Natural killer cell (primary cell): Measurements from ENCODE around the gene PRAMEF1. TPM values are rescaled to one million over a fixed set of nuclear protein-coding genes. Genes with fewer than 3 reads are reported as not detected.

Experiments
- ATAC-seq, 3 donors: fragments of 150-1000 bp in 2 of 3; fragments of 200-7000 bp in 1 of 3; cut with Tn5 transposase; 1 replicate in 1 of 3; 2 replicates in 2 of 3; pipeline ENCODE4 v1.10.0; 2021; ENCODE audit warnings: mild to moderate bottlenecking in 2 of 3, moderate library complexity in 2 of 3
- DNase-seq, 2 donors: peaks; one replicate each; pipeline versions ENCODE4 v3.0.0 to v3.0.0-alpha.2; 2013 to 2021; ENCODE audit warnings: mixed read lengths in 1 of 2
- H3K27ac ChIP-seq: one replicate; pipeline ENCODE4 v1.5.1; 2013; ENCODE audit warnings: mild to moderate bottlenecking, low read length
- H3K27me3 ChIP-seq: one replicate; pipeline ENCODE4 v1.6.1; 2013; ENCODE audit warnings: low read length; ENCODE audit not compliant: control insufficient read depth, insufficient read depth
- H3K36me3 ChIP-seq: one replicate; pipeline ENCODE4 v1.6.1; 2013; ENCODE audit warnings: low read length; ENCODE audit not compliant: control insufficient read depth, insufficient read depth
- H3K4me1 ChIP-seq: one replicate; pipeline ENCODE4 v1.6.1; 2013; ENCODE audit warnings: low read length; ENCODE audit not compliant: control insufficient read depth, insufficient read depth
- H3K4me3 ChIP-seq: one replicate; pipeline ENCODE4 v1.5.1; 2013; ENCODE audit warnings: low read length
- H3K9me3 ChIP-seq: one replicate; pipeline ENCODE4 v1.6.1; 2013; ENCODE audit warnings: low read length; ENCODE audit not compliant: control insufficient read depth, insufficient read depth
- H3K27ac Mint-ChIP-seq, 2 donors: one replicate each; pipeline ENCODE4 v1.8.0; 2022; ENCODE audit warnings: mild to moderate bottlenecking in 2 of 2, mixed read lengths in 2 of 2, moderate library complexity in 1 of 2
- H3K27me3 Mint-ChIP-seq, 2 donors: one replicate each; pipeline ENCODE4 v1.8.0; 2022; ENCODE audit warnings: low read depth in 2 of 2, mixed read lengths in 2 of 2
- H3K36me3 Mint-ChIP-seq: one replicate; pipeline ENCODE4 v1.8.0; 2022; ENCODE audit warnings: mixed read lengths
- H3K4me1 Mint-ChIP-seq, 2 donors: one replicate each; pipeline ENCODE4 v1.8.0; 2022; ENCODE audit warnings: mixed read lengths in 2 of 2
- H3K4me3 Mint-ChIP-seq: one replicate; pipeline ENCODE4 v1.8.0; 2022; ENCODE audit warnings: mild to moderate bottlenecking, moderate library complexity, mixed read lengths
- H3K9me3 Mint-ChIP-seq, 2 donors: one replicate each; pipeline ENCODE4 v1.8.0; 2022; ENCODE audit warnings: mixed read lengths in 2 of 2
- WGBS: methylation state at CpG from one replicate; pipeline ENCODE4 v1.1.7; 2013; ENCODE audit warnings: missing lambda C conversion rate; ENCODE audit not compliant: insufficient coverage; 5-methylcytosine and 5-hydroxymethylcytosine counted together
- intact Hi-C: fragments of 100-400 bp; cut with micrococcal nuclease; formaldehyde crosslinking; loops from one replicate; pipeline ENCODE4 v1.14.2; 2022
- total RNA-seq, 4 donors: library from RNA; stranded (reverse); fragments of 120-200 nt in 1 of 4; gene quantifications; one replicate each; pipeline versions ENCODE4 v1.2.3 to v1.2.4, GENCODE V29; 2013 to 2022
- TF ChIP-seq, protein P1 (sequence below): fragments of 200-600 bp; IDR thresholded peaks from one replicate; pipeline ENCODE4 v1.8.0; 2022; ENCODE audit warnings: antibody characterized with exemption

Gene PRAMEF1
- total RNA-seq, 3 donors from 2014 or later (not counting 1 experiment from before 2014, with no cell fraction given) = not detected

GRCh38 chr1:12762766-12763165, 28.4 kb upstream of the PRAMEF1 start:
- Mint-ChIP-seq H3K36me3 (no peaks in the 10 kb centered on the region), H3K27ac (no peak overlapping the region), H3K4me1 (no peaks in the 10 kb centered on the region), H3K9me3 (no peaks in the 10 kb centered on the region), H3K27me3 (peaks cover 11 to 44% of the 10 kb centered on the region in 2 donors), H3K4me3 (no peak overlapping the region)
- Histone ChIP-seq H3K4me3 (no peak overlapping the region), H3K36me3 (no peaks in the 10 kb centered on the region), H3K4me1 (no peaks in the 10 kb centered on the region), H3K27ac (no peak overlapping the region), H3K27me3 (no peaks in the 10 kb centered on the region), H3K9me3 (no peaks in the 10 kb centered on the region)
- DNase-seq = no peak
- TF ChIP-seq, protein P1, sequence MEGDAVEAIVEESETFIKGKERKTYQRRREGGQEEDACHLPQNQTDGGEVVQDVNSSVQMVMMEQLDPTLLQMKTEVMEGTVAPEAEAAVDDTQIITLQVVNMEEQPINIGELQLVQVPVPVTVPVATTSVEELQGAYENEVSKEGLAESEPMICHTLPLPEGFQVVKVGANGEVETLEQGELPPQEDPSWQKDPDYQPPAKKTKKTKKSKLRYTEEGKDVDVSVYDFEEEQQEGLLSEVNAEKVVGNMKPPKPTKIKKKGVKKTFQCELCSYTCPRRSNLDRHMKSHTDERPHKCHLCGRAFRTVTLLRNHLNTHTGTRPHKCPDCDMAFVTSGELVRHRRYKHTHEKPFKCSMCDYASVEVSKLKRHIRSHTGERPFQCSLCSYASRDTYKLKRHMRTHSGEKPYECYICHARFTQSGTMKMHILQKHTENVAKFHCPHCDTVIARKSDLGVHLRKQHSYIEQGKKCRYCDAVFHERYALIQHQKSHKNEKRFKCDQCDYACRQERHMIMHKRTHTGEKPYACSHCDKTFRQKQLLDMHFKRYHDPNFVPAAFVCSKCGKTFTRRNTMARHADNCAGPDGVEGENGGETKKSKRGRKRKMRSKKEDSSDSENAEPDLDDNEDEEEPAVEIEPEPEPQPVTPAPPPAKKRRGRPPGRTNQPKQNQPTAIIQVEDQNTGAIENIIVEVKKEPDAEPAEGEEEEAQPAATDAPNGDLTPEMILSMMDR = no peak
- 86% methylated on average over 7 of the region's 7 CpGs for WGBS
- no peak for ATAC-seq
- intact Hi-C loops = no loop called here

GRCh38 chr1:12763479-12763878, 27.7 kb upstream of the PRAMEF1 start:
- H3K36me3 ChIP-seq = no peaks in the 10 kb centered on the region
- 79% methylated on average over 4 of the region's 4 CpGs for WGBS
- no peak overlapping the region for H3K27ac ChIP-seq
- TF ChIP-seq, protein P1 = no peak
- DNase-seq (no peak), ATAC-seq (no peak)
- Mint-ChIP-seq H3K4me1 (no peaks in the 10 kb centered on the region), H3K9me3 (no peaks in the 10 kb centered on the region), H3K4me3 (no peak overlapping the region), H3K27me3 (peaks cover 6 to 44% of the 10 kb centered on the region in 2 donors), H3K27ac (no peak overlapping the region), H3K36me3 (no peaks in the 10 kb centered on the region)
- H3K9me3 ChIP-seq = no peaks in the 10 kb centered on the region
- no peaks in the 10 kb centered on the region for H3K4me1 ChIP-seq
- no peak overlapping the region for H3K4me3 ChIP-seq
- intact Hi-C loops = no loop called here
- no peaks in the 10 kb centered on the region for H3K27me3 ChIP-seq

GRCh38 chr1:12764016-12764415, 27.2 kb upstream of the PRAMEF1 start:
- no peak overlapping the region for H3K27ac Mint-ChIP-seq
- ATAC-seq = no peak
- H3K27me3 Mint-ChIP-seq = peaks cover 6 to 45% of the 10 kb centered on the region in 2 donors
- no peak for DNase-seq
- Histone ChIP-seq H3K36me3 (no peaks in the 10 kb centered on the region), H3K9me3 (no peaks in the 10 kb centered on the region), H3K4me3 (no peak overlapping the region), H3K27ac (no peak overlapping the region), H3K27me3 (no peaks in the 10 kb centered on the region), H3K4me1 (no peaks in the 10 kb centered on the region)
- WGBS = 70% methylated on average over 4 of the region's 5 CpGs
- H3K9me3 Mint-ChIP-seq = no peaks in the 10 kb centered on the region
- H3K4me3 Mint-ChIP-seq = no peak overlapping the region
- no peaks in the 10 kb centered on the region for H3K36me3 Mint-ChIP-seq
- H3K4me1 Mint-ChIP-seq = no peaks in the 10 kb centered on the region
- intact Hi-C loops = no loop called here
- TF ChIP-seq, protein P1 = no peak

GRCh38 chr1:12769031-12769430, 22.2 kb upstream of the PRAMEF1 start:
- Mint-ChIP-seq H3K4me1 (no peaks in the 10 kb centered on the region), H3K36me3 (no peaks in the 10 kb centered on the region), H3K9me3 (no peaks in the 10 kb centered on the region), H3K27me3 (peaks cover 18 to 75% of the 10 kb centered on the region in 2 donors), H3K27ac (no peak overlapping the region), H3K4me3 (no peak overlapping the region)
- Histone ChIP-seq H3K9me3 (no peaks in the 10 kb centered on the region), H3K27me3 (no peaks in the 10 kb centered on the region), H3K4me3 (no peak overlapping the region), H3K4me1 (no peaks in the 10 kb centered on the region), H3K36me3 (no peaks in the 10 kb centered on the region), H3K27ac (no peak overlapping the region)
- DNase-seq (no peak), ATAC-seq (no peak)
- WGBS = 85% methylated on average over 2 of the region's 2 CpGs
- TF ChIP-seq, protein P1 = no peak
- intact Hi-C loops = no loop called here
